Left hindlimb (tissue), 1 donor: Measurements from ENCODE around the gene COX6B1.
"Not testable (repeated sequence)": the region's sequence is repeated elsewhere in the genome, so short reads cannot be mapped to it uniquely, and the experiment has no call there.

Experiments used
- DNase-seq: peaks from one replicate; pipeline ENCODE4 v3.0.0-alpha.2; 2018

COX6B1 gene

DNA sequence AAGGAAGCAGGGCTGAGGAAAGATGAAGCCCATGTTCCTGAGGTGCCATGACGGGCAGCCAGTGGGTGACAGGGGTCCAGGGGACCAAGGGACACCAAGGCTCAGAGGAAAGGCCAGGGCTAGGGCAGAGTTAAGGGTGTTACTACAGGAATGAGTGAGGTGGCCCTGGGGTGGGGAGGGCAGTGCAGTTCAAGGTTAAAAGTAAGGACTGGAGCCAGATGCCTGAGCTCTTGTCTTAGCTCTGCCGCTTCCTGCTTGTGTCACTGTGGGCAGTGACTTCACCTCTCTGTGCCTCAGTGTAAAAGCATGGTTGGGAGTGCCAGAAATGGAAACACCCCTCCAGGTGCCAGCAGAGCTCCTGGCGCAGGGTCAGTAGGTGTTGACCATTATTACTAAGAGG lies 11.5 kb upstream of the COX6B1 start:
- DNase-seq: no peak

DNA sequence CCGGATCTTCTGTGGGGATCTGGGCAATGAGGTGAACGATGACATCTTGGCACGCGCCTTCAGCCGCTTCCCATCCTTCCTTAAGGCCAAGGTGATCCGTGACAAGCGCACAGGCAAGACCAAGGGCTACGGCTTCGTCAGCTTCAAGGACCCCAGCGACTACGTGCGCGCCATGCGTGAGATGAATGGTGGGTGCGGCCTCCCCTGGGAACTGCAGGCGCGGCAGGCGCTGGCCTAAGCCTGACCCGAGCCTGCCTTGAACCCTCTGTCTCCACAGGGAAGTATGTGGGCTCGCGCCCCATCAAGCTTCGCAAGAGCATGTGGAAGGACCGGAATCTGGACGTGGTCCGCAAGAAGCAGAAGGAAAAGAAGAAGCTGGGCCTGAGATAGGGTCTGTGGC lies 11.0 kb upstream of the COX6B1 start:
- DNase-seq: no peak

DNA sequence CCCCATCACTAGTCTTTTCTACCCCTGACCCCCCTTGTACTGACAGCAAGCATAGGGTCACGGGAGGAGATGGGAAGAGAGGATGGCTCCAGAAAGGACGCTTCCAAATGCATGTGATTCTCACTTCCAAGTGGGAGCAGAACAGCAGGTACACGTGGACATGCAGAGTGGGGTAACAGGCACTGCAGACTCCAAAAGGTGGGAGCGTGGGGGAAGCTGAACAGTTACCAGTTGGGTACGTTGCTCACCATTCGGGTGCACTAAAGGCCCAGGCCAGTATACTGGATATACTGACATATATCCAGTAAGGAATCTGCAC lies 8.8 kb upstream of the COX6B1 start:
- no peak for DNase-seq

DNA sequence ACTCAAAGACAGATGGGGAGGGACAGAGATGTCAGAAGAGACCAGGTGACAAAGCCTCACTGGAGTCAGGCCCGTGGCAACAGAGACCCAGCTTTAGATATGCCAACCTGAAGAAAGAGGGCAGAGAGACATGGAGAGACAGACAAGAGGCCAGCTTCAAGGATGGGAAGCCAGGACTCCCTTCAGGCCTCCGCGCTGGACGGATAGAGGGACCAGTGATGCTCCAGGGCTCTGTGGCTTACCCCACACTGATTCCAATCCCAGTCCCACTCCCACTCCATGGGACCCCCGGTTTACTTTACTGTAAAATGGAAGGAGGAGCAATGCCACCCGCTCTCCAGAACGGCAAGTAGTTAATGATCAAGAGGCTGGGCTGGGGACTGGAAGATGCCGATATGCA lies 8.3 kb upstream of the COX6B1 start:
- DNase-seq: no peak

DNA sequence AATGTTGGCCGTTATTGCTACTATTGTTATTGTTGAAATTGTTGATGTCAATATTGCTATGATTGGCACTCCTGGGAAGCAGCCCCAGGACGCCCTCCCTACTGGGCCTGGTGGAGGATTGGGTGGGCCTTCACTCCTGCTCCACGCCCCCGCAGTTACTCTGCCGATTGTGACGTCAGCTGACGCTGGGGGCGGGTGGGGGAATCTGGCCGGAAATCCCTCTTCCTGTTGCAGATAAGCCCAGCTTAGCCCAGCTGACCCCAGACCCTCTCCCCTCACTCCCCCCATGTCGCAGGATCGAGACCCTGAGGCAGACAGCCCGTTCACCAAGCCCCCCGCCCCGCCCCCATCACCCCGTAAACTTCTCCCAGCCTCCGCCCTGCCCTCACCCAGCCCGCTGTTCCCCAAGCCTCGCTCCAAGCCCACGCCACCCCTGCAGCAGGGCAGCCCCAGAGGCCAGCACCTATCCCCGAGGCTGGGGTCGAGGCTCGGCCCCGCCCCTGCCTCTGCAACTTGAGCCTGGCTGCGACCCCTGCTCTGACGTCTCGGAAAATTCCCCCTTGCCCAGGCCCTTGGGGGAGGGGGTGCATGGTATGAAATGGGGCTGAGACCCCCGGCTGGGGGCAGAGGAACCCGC lies 6.5 kb upstream of the COX6B1 start, which contains the start of gene ETV2:
ETV2 (plus strand) TSS at position 231 of the 637 bp plus-strand sequence. CDS start 716 bp downstream, outside the sequence.
- DNase-seq: no peak

DNA sequence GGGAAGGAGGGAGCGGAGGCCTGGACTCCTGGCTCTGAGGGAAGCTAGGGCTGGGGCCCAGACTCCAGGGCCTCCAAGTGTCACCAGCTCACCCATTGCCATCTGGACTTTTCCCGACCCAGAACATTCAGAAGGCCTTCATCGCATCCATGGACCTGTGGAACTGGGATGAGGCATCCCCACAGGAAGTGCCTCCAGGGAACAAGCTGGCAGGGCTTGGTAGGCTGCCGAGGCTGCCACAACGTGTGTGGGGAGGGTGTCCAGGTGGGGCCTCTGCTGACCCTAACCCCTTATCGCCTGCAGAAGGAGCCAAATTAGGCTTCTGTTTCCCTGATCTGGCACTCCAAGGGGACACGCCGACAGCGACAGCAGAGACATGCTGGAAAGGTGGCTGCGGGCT lies 5.8 kb upstream of the COX6B1 start:
- DNase-seq: no peak

DNA sequence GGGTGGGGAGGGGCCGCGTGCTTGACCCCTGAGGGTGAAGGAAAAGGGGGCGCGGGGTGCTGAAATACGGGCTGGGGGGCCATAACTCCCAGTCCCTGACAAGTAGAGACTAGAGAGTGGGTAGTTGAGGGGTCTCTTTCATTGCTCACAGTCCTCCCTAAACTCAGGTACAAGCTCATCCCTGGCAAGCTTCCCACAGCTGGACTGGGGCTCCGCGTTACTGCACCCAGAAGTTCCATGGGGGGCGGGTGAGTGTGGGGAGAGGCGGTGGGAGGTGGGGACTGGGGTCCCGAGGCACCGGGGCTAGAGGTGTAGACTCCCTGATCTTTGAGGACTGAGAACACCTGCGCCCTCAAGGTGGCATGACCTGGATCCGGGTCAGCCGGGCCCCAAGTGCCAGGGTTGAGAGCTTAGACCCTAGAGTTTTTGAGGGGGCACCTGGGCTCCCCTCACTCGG lies 5.3 kb upstream of the COX6B1 start:
- DNase-seq: no peak

DNA sequence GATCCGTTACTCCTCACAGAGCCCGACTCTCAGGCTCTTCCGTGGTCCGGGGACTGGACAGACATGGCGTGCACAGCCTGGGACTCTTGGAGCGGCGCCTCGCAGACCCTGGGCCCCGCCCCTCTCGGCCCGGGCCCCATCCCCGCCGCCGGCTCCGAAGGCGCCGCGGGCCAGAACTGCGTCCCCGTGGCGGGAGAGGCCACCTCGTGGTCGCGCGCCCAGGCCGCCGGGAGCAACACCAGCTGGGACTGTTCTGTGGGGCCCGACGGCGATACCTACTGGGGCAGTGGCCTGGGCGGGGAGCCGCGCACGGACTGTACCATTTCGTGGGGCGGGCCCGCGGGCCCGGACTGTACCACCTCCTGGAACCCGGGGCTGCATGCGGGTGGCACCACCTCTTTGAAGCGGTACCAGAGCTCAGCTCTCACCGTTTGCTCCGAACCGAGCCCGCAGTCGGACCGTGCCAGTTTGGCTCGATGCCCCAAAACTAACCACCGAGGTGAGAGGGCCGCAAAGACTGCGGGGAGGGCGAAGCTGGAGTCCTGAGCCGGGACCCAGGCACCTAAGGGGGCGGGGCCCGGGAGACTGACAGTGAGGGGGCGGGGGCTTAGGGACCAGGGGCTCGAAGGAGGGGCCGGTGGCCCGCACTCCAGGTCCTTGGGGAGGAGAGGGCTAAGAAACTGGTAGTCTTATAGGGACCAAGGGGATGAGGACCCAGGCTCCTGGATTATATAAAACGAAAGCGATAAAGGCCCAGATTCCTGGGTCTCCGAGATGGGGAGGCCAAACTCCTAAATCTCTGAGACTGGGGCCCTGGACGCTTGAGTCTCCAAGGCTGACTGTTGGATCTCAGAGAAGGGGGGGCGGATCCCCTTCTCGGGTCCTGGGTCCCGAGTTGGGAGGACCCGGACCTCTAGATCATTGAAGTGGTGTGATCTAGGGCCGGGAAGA lies 4.6 kb upstream of the COX6B1 start:
- DNase-seq: peak; percentile 89

DNA sequence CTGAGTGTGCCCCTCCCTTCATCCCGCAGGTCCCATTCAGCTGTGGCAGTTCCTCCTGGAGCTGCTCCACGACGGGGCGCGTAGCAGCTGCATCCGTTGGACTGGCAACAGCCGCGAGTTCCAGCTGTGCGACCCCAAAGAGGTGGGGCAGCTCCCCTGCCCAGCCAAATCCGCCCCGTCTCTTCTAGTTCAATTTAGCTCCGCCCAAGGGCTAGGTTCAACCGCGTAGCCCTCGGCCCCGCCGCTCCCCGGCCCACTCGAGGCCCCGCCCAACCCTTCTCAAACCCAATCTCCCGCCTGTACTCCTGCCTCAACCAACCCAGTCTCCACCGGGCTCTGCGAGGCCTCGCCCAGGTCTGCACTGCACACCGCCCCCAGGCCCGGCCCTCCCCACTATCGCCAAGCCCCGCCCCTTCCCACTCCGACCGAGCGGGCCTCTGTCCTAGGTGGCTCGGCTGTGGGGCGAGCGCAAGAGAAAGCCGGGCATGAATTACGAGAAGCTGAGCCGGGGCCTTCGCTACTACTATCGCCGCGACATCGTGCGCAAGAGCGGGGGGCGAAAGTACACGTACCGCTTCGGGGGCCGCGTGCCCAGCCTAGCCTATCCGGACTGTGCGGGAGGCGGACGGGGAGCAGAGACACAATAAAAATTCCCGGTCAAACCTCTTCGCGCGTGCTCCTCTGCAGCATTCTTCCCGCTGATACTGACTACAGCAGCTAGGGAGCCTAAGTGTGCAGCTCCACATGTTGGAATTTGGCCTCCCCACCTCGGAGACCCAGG lies 3.7 kb upstream of the COX6B1 start:
- DNase-seq: peak; percentile 97

DNA sequence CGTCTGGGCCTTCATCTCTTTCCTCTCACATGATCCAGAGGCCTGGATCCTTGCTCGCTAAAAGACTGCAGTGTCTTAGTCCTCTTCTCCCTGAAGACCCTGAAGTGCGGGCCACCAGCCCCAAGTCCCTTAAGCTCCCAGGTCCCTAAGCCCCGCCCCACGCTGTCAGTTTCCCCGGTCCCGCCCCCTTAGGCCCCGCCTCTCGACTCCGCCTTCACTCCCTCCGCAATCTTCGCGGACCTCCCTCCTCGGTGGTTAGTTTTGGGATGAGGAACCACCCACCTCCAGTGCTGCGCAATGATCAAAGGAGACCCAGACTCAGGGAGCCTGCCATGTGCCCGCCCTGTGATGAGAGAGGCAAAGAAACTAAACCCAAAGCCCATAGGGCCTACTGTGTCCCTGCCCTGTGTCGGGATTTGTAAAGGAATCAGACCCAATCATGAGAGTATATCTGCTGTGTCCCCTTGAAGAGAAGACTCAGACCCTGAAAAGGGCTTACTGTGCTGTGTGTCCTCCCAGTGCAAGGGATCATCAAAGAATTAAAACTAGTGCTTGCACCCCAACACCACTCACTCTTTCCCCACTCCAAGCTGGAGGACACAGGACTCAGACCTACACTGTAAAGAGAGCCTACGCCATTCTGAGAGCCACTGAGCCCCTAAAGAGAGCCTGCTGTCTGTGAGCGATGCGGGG lies 3.0 kb upstream of the COX6B1 start:
- DNase-seq: peak; percentile 82

DNA sequence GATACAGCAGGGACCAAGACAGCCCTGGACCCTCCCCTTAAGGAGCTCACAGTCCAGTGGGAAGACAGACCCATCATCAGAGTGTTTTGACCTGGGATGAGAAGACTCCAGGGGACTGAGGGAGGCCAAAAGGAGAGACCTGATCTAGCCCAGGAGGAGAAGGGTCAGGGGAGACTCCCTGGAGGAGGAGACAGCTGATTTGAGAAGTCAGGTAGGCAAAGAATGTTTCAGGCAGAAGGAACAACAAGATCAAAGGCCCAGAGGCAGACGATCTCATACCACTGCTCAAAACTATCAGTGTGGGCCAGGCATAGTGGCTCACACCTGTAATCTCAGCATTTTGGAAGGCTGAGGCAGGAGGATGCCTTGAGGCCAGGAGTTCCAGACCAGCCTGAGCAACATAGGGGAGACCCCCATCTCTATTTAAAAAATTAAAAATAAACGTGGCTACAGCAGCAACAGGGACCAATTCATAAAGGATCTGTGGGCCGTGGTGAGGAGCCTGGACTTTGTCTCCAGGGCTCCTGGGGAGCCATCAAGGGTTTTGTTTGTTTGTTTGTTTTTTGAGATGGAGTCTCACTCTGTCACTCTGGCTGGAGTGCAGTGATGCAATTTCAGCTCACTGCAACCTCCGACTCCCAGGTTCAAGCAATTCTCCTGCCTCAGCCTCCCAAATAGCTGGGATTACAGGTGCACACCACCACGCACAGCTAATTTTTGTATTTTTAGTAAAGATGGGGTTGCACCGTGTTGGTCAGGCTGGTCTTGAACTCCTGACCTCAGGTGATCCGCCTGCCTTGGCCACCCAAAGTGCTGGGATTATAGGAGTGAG lies 2.2 kb upstream of the COX6B1 start:
- no peak for DNase-seq

DNA sequence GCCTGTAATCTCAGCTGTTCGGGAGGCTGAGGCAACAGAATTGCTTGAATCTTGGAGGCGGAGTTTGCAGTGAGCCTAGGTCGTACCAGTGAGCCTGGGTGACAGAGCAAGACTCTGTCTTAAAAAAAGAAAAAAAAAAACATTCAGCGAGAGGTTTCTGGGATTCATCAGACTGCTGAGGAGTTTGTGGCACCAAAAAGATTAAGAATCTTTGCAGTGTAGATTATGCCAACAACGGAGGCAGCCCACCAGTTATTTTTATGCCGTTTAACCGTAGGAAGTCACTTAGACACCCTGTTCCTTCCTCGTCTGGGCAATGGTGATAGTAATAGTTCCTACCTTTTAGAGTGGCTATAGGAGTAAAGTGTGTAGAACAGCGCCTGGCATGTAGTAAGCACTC lies 2.5 kb downstream of the COX6B1 start:
- DNase-seq: no peak

DNA sequence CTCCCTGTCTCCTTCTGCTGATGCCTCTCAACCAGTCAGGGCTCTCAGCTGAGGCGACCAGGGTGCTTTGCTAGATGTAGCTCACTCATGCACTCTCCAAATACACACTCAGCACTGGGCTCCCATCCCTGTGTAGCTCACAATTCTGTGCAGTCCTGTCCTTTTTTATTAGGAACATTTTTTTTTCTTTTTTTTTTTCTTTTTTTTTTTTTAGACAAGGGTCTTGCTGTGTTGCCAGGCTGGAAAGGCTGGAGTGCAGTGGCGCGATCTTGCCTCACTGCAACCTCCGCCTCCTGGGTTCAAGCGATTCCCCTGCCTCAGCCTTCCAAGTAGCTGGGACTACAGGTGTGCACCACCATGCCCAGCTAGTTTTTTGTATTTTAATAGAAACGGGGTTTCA lies 6.7 kb downstream of the COX6B1 start:
- DNase-seq: not testable (repeated sequence)

DNA sequence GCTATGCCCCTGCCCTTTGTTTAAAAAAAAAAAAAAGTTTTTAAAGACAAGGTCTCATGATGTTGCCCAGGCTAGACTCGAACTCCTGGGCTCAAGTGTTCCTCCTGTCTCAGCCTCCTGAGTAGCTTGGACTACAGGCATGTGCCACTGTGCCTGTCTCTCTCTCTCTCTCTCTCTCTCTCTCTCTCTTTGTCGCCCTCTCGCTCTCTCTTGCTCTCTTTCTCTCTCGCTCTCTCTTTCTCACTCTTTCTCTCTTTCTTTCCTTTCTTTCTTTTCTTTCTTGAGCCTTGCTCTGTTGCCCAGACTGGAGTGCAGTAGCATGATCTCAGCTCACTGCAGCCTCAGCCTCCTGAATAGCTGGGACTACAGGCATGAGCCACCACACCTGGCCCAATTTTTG lies 7.5 kb downstream of the COX6B1 start:
- no peak for DNase-seq

DNA sequence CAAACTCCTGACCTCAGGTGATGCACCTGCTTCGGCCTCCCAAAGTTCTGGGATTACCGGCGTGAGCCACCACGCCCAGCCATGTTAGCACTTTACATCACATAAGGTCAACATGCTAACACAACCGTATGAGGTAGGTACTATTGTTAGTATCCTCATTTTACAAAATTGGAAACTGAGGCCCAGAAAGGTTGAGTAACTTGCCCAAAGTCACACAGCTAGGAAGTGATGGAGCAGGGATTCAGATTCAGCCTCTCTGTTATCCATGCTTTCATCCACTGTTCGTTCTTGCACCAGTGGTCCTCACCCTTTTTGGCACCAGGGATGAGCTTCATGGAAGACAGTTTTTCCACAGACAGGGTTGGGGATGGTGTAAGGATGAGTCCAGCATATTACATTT lies 8.6 kb downstream of the COX6B1 start:
- no peak for DNase-seq

DNA sequence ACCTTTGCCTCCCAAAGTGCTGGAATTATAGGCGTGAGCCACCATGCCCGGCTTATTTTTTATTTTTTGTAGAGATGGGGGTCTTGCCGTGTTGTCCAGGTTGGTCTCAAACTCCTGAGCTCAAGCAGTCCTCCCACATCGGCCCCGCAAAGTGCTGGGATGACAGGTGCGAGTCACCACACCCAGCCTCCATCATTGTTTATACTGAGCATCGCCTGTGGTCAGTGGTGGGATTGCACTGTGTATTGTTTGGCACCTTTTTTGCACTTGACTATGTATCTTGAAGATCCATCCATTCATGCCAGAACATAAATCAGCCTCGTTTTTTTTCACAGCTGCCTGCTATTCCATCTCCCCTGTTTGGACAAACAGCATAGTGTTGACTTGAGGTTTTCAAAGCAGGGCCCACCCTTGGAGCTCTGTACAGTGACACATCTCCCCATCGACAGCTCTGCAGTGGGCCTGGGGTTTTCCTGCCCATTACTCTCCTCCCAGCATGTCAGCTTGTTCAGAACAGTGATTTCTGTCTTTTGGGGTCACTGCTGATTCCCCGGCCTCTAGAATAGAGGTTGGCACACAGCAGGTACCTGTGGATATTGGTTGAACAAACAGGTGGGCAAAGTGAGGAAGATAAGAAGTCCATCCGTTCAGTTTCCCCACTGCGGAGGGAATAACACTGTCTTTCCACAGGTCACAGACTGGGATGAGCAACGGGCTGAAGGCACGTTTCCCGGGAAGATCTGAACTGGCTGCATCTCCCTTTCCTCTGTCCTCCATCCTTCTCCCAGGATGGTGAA lies 10.0 kb downstream of the COX6B1 start:
- DNase-seq: no peak

DNA sequence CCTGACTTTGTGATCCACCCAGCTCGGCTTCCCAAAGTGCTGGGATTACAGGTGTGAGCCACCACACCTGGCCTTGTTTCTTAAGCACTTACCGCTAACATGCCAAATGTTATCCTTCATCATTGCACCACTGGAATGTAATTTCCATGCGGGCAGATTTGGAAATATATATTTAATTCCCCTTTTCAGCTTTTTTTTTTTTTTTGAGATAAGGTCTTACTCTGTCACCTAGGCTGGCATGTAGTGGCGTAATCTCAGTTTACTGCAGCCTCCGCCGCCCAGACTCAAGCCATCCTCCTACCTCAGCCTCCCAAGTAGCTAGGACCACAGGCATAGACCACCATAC lies 13.8 kb downstream of the COX6B1 start:
- DNase-seq: no peak

DNA sequence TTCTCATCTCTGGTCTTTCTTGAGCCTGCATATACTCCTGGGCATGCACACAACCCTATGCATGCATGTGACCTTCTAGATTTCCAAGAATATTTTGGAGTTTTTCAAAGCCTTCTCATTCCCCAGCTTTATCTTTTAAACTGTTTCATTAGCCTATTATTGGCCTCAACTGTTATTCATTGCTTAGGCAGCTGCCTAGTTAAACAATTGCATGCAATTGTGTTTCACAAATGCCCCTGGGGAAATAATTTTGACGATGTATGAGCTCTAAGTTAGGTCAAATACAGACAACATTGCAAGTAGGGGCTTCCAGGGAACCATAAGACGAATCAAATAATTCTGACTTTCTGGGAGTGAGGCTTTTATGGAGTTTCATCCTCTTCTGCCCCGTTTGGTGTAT lies 15.9 kb downstream of the COX6B1 start:
- no peak for DNase-seq

DNA sequence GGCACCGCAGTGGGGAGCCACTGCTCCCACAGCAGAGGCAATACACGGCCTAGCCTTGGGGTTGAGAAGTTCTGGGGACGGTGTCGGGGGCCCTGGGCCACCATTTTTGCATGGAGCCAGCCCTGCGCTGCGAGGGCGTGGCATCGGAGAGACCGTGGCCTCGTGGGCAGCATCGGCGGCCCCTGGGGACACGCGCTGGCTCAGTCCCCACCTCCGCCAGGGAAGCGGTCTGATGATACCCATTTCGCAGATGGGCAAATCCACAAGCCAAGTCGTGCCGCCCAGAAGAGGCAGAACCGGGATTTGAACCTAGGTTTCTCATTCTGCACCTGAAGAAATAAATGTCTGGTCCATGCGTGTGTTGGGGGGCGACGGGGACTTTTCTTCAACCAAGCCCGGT lies 17.0 kb downstream of the COX6B1 start:
- no peak for DNase-seq

DNA sequence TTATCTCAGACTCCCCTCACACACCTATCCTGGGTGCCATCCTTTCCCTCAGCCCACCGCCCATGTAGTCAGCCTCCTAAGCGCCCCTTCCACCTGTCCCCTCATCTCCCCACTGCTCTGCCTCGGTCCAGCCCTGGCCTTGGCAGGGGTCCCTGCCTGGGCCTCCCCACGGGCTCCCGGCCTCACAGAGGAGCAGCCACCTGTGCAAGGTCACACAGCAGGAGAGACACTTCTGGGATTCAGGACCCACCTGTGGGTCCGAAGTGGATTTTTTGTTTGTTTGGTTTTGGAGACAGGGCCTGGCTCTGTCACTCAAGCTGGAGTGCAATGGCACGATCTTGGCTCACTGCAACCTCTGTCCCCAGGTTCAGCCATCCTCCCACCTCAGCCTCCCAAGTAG lies 17.5 kb downstream of the COX6B1 start:
- no peak for DNase-seq

DNA sequence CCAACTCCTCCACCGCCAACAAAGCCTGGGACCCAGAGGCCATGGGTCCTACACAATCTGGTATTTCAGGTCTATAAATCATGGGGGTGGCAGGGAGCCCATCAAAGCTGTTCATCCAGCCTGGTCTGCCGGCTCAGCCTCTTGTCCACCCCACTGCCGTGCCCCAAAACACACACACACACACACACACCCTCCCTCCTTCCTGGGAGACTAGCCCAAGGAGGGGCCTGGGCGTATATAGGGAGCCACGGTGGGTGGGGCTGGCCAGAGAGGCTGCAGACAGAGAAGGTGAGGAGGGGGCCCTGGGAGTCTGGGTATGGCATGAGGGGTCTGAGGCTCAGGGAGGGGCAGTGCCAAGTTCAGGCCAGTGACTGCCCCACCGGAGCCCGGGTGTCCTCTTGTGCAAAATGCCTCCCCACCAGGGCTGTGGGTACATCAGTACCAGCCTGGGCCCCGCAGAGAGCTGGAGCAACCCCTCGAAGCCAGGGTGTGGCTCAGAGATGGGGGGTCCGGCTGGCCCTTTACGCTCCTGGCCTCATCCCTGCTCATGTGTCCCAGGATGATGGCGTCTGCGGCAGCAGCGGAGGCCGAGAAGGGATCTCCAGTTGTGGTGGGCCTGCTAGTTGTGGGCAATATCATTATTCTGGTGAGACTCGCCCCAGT lies 18.3 kb downstream of the COX6B1 start, which contains the start of gene UPK1A:
UPK1A (plus strand) TSS at position 267 of the 663 bp plus-strand sequence; CDS start at position 563, 296 bp downstream.
- DNase-seq: no peak
